ENCODE results near the gene COPG1.
"Not testable (repeated sequence)": the region's sequence is repeated elsewhere in the genome, so short reads cannot be mapped to it uniquely, and the experiment has no call there.

Gene COPG1

DNA sequence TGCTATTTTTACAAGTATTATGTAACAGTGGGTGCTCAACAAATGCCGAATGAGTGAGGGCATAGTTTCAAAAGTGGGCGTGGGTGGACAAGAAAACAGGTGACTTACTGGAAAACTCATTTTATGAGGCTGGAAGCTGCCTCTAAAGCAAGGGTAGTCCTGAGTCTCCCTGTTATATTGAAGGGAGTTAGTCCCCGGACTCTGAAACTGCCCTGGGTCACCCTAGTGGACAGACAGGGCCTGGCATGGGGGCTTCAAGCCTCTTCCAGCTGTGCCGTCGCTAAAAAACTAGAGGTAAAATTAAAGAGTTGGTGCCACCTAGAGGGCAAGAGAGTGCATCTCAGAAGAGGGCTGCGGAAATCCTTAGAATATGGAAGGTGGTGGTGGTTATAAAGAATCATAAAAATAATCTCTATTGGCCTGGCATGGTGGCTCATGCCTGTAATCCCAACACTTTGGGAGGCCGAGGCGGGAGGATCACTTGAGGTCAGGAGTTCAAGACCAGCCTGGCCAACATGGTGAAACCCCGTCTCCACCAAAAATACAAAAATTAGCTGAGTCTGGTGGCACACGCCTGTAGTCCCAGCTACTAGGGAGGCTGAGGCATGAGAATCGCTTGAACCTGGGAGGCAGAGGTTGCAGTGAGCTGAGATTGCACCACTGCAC is 3.6 kb upstream of the COPG1 start:
- not testable (repeated sequence) for H3K27ac ChIP-seq (ENCODE audit: low read length); H3K9me3 ChIP-seq (ENCODE audit: control insufficient read depth, low read depth, low read length); H3K36me3 ChIP-seq (ENCODE audit: control insufficient read depth, low read depth, low read length); H3K9ac ChIP-seq (ENCODE audit: low read length); H3K4me3 ChIP-seq (ENCODE audit: low read length); H3K27me3 ChIP-seq (ENCODE audit: control insufficient read depth, insufficient read depth, low read length); H3K4me1 ChIP-seq (ENCODE audit: control insufficient read depth, low read depth, low read length)

DNA sequence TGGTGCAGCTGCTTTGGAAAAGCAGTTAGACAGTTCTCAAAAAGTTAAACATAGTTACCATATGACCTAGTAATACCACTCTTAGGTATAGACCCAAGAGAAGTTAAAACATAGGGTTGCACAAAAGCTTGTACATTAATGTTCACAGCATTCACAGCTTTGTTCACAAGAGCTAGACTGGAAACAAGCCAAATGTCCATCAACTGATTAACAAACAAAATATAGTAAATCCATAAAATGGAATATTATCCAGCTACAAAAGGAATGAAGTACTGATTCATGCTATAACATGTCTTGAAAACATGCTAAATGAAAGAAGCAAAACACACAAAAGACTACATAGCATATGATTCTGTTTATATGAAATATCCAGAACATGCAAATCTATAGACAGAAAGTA is 2.8 kb upstream of the COPG1 start:
- Histone ChIP-seq H3K9ac (ENCODE audit: low read length) (no peak overlapping the region), H3K4me1 (ENCODE audit: control insufficient read depth, low read depth, low read length) (peaks cover 4% of the 10 kb centered on the region), H3K27me3 (ENCODE audit: control insufficient read depth, insufficient read depth, low read length) (no peaks in the 10 kb centered on the region), H3K9me3 (ENCODE audit: control insufficient read depth, low read depth, low read length) (no peaks in the 10 kb centered on the region), H3K4me3 (ENCODE audit: low read length) (no peak overlapping the region), H3K27ac (ENCODE audit: low read length) (no peak overlapping the region), H3K36me3 (ENCODE audit: control insufficient read depth, low read depth, low read length) (no peaks in the 10 kb centered on the region)

DNA sequence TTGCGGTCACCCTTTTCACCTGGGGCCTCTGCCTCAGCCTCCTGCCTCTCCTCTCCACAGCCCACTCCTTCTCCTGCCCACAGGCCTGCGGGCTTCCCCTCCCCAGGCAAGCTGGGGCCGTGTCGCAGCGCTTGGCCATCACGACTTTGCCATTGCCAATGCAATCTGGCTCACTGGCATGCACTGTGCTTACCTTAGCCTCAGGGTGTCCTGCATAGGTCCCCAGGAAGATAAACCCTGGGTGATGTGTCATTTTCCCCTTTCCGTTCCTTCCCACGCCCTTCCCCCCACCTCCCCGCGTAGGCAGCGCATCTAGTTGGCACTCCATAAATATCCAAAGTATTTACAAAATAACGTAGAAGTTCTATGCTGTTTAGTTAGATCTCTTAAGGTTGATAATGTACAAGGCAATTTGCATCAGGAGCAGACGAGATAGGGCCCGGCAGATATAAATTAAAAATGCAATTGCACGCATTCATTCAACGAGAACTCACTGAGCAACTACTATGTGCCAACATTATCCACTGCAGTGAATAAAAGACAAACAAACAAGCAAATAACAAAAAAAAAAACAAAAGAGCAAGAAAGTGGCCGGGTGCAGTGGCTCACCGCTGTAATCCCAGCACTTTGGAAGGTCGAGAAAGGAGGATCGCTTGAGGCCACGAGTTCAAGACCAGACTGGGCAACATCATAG is 973 bp upstream of the COPG1 start:
- peaks cover 18% of the 10 kb centered on the region for H3K36me3 ChIP-seq (ENCODE audit: control insufficient read depth, low read depth, low read length)
- H3K27ac ChIP-seq (ENCODE audit: low read length) = no peak overlapping the region
- H3K9me3 ChIP-seq (ENCODE audit: control insufficient read depth, low read depth, low read length) = no peaks in the 10 kb centered on the region
- H3K27me3 ChIP-seq (ENCODE audit: control insufficient read depth, insufficient read depth, low read length) = no peaks in the 10 kb centered on the region
- H3K4me1 ChIP-seq (ENCODE audit: control insufficient read depth, low read depth, low read length) = peaks cover 4% of the 10 kb centered on the region
- H3K4me3 ChIP-seq (ENCODE audit: low read length) = peak overlapping the region; percentile 78
- peak overlapping the region; percentile 63 for H3K9ac ChIP-seq (ENCODE audit: low read length)

DNA sequence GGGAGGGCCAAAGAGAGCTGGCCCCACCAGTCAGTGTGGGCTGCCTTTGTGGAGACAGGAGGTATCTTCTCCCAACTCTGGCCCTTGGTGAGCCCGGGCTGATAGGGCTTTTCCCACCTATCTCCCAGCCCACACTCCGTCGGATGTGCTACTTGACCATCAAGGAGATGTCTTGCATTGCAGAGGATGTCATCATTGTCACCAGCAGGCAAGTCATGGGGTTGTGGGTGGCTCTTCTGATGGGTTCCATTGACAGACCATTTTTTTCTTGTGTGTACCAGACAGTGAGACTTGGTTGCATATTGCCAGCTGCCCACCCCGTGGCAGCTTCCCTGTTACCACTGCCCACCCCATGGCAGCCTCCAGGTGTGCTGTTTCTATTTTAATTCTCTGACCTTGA is 3.3 kb downstream of the COPG1 start:
- H3K27me3 ChIP-seq (ENCODE audit: control insufficient read depth, insufficient read depth, low read length) = no peaks in the 10 kb centered on the region
- peaks cover 52% of the 10 kb centered on the region for H3K36me3 ChIP-seq (ENCODE audit: control insufficient read depth, low read depth, low read length)
- peaks cover 4% of the 10 kb centered on the region for H3K4me1 ChIP-seq (ENCODE audit: control insufficient read depth, low read depth, low read length)
- H3K9me3 ChIP-seq (ENCODE audit: control insufficient read depth, low read depth, low read length) = no peaks in the 10 kb centered on the region
- H3K27ac ChIP-seq (ENCODE audit: low read length) = no peak overlapping the region
- H3K9ac ChIP-seq (ENCODE audit: low read length) = no peak overlapping the region
- no peak overlapping the region for H3K4me3 ChIP-seq (ENCODE audit: low read length)

DNA sequence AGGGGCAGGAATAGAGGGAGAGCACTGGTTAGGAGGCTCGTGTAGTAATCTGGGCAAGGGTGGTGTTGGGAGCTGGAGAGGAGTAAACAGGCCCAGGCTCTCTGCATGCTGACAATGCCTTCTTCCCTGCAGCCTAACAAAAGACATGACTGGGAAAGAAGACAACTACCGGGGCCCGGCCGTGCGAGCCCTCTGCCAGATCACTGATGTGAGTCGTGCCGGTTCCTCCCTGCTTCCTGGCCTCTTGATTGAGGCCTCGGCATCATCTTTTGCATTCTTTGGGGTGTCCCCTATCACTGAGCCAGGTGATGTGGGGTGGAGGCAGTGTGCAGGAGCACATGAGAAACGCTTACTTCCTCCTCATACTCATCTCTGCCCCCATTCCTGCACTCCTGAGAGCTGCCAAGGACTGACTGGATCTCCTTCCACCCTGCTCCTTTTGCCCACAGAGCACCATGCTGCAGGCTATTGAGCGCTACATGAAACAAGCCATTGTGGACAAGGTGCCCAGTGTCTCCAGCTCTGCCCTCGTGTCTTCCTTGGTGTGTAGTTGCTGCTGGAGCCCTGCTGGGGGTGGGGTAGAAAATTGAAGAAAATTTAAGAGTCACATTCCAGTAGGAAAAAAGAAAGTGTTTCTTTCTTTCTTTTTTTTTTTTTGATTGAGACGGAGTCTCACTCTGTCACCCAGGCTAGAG is 5.3 kb downstream of the COPG1 start:
- no peak overlapping the region for H3K9ac ChIP-seq (ENCODE audit: low read length)
- no peak overlapping the region for H3K27ac ChIP-seq (ENCODE audit: low read length)
- no peaks in the 10 kb centered on the region for H3K9me3 ChIP-seq (ENCODE audit: control insufficient read depth, low read depth, low read length)
- H3K4me3 ChIP-seq (ENCODE audit: low read length) = no peak overlapping the region
- no peaks in the 10 kb centered on the region for H3K27me3 ChIP-seq (ENCODE audit: control insufficient read depth, insufficient read depth, low read length)
- peaks cover 4% of the 10 kb centered on the region for H3K4me1 ChIP-seq (ENCODE audit: control insufficient read depth, low read depth, low read length)
- H3K36me3 ChIP-seq (ENCODE audit: control insufficient read depth, low read depth, low read length) = peaks cover 63% of the 10 kb centered on the region

DNA sequence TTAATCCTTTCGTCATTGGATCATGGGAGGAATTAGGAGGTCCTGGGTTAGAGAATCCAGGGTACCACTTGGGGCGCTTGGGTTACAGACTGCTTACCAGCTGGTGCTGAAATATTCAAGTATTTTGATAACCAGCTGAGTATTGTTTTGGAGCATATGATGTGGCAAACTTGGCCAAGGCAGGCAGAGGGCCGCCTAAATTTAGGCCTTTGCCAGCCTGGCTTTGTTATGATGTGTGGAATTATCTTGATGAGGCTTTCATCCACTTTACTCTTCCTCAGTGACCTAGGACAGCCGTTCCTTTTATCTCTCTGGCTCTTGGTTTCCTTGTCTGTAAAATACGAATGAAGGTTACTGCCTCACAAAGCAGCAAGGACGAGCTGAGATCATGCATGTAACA is 6.9 kb downstream of the COPG1 start:
- no peak overlapping the region for H3K4me3 ChIP-seq (ENCODE audit: low read length)
- no peak overlapping the region for H3K27ac ChIP-seq (ENCODE audit: low read length)
- peaks cover 79% of the 10 kb centered on the region for H3K36me3 ChIP-seq (ENCODE audit: control insufficient read depth, low read depth, low read length)
- no peaks in the 10 kb centered on the region for H3K4me1 ChIP-seq (ENCODE audit: control insufficient read depth, low read depth, low read length)
- H3K27me3 ChIP-seq (ENCODE audit: control insufficient read depth, insufficient read depth, low read length) = no peaks in the 10 kb centered on the region
- H3K9me3 ChIP-seq (ENCODE audit: control insufficient read depth, low read depth, low read length) = no peaks in the 10 kb centered on the region
- H3K9ac ChIP-seq (ENCODE audit: low read length) = no peak overlapping the region

DNA sequence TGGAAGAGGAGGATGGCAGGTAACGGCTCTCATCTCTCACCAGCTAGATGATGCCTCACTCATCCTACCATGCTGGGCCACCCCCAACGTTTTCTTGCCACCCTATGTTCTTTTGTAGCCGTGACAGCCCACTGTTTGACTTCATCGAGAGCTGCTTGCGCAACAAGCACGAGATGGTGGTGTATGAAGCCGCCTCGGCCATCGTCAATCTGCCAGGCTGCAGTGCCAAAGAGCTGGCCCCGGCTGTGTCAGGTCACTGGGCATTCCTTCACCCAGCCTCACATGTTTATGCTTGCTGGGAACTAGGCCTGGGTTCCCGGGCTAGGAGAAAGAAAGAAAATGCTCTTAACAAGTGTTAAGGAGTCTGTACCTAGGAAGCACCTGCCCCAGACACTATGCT is 8.2 kb downstream of the COPG1 start:
- no peaks in the 10 kb centered on the region for H3K4me1 ChIP-seq (ENCODE audit: control insufficient read depth, low read depth, low read length)
- H3K36me3 ChIP-seq (ENCODE audit: control insufficient read depth, low read depth, low read length) = peaks cover 77% of the 10 kb centered on the region
- H3K4me3 ChIP-seq (ENCODE audit: low read length) = no peak overlapping the region
- H3K9me3 ChIP-seq (ENCODE audit: control insufficient read depth, low read depth, low read length) = no peaks in the 10 kb centered on the region
- no peak overlapping the region for H3K27ac ChIP-seq (ENCODE audit: low read length)
- H3K27me3 ChIP-seq (ENCODE audit: control insufficient read depth, insufficient read depth, low read length) = no peaks in the 10 kb centered on the region
- no peak overlapping the region for H3K9ac ChIP-seq (ENCODE audit: low read length)

DNA sequence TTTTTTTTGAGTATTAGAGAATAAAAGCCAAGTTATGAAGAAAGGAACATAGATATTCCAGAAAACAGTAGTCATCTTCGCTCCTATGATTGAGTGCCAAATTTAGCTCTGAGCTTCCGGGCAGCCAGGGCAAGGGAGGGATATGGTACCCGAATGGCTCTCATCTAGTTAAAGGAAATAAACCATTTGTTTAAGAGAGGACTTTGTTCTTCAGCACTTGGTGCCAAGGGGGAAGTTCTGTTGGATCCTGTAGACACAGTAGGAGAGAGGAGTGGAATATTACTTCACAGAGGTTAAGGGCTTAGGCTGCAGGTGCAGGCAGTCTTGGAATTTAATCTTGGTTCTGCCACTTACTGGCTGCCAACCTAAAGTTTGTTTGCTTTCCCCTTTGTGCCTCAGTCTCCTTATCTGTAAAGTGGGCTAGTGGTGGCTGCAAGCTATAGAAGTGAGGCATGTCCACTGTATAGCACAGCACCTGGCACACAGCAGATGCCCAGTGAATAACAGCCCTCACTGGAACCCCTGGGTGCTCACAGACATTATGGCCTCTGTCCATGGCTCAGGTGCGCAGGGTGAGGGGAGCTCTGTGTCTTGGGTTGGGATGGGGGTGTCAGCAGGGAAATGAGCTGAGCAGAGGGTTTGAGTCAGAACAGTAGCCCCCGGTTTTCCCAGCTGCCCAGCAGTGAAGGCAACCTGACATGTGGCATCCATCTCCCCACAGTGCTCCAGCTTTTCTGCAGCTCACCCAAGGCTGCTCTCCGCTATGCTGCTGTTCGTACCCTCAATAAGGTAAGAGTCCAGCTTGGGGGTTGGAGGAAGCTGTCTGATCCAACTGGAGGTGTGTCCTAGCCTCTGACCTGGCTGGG is 10.4 kb downstream of the COPG1 start:
- Histone ChIP-seq H3K9ac (ENCODE audit: low read length) (no peak overlapping the region), H3K4me1 (ENCODE audit: control insufficient read depth, low read depth, low read length) (no peaks in the 10 kb centered on the region), H3K36me3 (ENCODE audit: control insufficient read depth, low read depth, low read length) (peaks cover 80% of the 10 kb centered on the region), H3K27me3 (ENCODE audit: control insufficient read depth, insufficient read depth, low read length) (no peaks in the 10 kb centered on the region), H3K4me3 (ENCODE audit: low read length) (no peak overlapping the region), H3K27ac (ENCODE audit: low read length) (no peak overlapping the region), H3K9me3 (ENCODE audit: control insufficient read depth, low read depth, low read length) (no peaks in the 10 kb centered on the region)

DNA sequence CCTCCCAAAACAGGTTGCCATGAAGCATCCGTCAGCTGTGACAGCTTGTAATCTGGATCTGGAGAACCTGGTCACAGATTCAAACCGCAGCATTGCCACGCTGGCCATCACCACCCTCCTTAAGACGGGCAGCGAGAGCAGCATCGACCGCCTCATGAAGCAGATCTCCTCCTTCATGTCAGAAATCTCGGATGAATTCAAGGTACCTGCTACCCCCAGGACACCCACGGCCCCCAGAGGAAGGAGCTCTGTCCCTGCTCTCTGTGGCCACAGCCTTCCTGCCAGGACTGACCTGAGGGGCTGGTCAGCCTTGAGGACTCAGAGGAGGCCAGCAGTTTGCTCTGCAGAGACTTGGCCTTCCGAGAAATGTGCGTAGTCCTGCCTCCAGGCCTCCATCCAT is 11.2 kb downstream of the COPG1 start:
- no peak overlapping the region for H3K9ac ChIP-seq (ENCODE audit: low read length)
- no peaks in the 10 kb centered on the region for H3K27me3 ChIP-seq (ENCODE audit: control insufficient read depth, insufficient read depth, low read length)
- no peaks in the 10 kb centered on the region for H3K9me3 ChIP-seq (ENCODE audit: control insufficient read depth, low read depth, low read length)
- no peak overlapping the region for H3K4me3 ChIP-seq (ENCODE audit: low read length)
- no peak overlapping the region for H3K27ac ChIP-seq (ENCODE audit: low read length)
- H3K4me1 ChIP-seq (ENCODE audit: control insufficient read depth, low read depth, low read length) = no peaks in the 10 kb centered on the region
- peaks cover 84% of the 10 kb centered on the region for H3K36me3 ChIP-seq (ENCODE audit: control insufficient read depth, low read depth, low read length)

DNA sequence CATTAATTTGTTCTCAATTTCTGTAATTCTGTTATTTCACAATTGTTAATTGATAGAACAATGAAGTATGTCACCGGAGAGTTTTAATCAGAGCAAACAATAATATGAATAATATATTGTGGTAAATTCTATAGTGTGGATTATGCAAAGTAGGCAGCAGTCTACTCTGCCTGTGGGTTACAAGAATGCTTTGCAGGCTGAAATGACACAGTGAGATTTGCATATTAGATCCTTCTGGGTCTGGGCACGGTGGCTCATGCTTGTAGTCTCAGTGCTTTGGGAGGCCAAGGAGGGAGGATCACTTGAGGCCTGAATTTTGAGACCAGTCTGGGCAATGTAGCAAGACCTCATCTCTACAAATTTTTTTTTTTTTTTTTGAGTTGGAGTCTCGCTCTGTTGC is 12.5 kb downstream of the COPG1 start:
- Histone ChIP-seq H3K36me3 (ENCODE audit: control insufficient read depth, low read depth, low read length) (peaks cover 83% of the 10 kb centered on the region), H3K27ac (ENCODE audit: low read length) (no peak overlapping the region), H3K9ac (ENCODE audit: low read length) (no peak overlapping the region), H3K27me3 (ENCODE audit: control insufficient read depth, insufficient read depth, low read length) (no peaks in the 10 kb centered on the region), H3K4me3 (ENCODE audit: low read length) (no peak overlapping the region), H3K9me3 (ENCODE audit: control insufficient read depth, low read depth, low read length) (no peaks in the 10 kb centered on the region), H3K4me1 (ENCODE audit: control insufficient read depth, low read depth, low read length) (no peaks in the 10 kb centered on the region)

DNA sequence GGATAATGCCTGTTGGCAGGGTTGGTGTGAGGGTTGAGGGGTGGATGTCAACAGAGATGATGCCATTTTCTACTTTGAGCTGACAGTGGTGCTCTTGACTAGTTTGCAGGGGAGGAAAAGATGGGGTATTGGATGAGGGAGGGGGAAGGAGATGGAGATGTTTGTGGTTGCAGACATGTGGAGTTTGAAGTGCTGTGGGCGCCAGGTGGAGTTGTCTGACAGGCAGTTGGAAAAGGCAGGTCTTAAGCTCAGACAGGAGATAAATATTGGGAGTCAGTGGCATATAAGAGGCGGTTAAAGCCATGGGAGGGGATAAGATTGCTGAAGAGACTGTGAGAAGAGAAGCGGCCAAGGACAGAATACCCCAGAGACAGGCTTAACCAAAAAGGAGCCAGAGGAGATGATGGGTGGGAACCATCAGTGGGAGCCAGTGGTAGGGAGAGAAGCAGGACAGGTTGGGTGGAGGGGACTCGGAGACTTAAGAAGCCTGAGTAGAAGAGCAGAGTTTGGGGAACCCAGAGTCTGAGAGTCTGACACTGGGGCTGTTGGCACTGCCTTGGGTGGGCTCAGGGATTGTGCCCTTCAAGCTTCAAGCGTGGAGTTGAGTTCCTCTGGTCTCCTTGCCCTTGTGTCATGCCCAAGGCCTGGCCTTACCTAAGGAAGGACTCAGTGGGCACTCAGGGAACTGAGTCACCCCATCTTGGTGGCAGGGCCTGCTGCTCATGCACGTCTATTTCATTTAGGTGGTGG is 13.9 kb downstream of the COPG1 start:
- Histone ChIP-seq H3K4me3 (ENCODE audit: low read length) (no peak overlapping the region), H3K27me3 (ENCODE audit: control insufficient read depth, insufficient read depth, low read length) (no peaks in the 10 kb centered on the region), H3K4me1 (ENCODE audit: control insufficient read depth, low read depth, low read length) (no peaks in the 10 kb centered on the region), H3K27ac (ENCODE audit: low read length) (no peak overlapping the region), H3K9ac (ENCODE audit: low read length) (no peak overlapping the region), H3K36me3 (ENCODE audit: control insufficient read depth, low read depth, low read length) (peaks cover 83% of the 10 kb centered on the region), H3K9me3 (ENCODE audit: control insufficient read depth, low read depth, low read length) (no peaks in the 10 kb centered on the region)
